Measurements from ENCODE around the gene TMPRSS5.
"Not testable (repeated sequence)": the region's sequence is repeated elsewhere in the genome, so short reads cannot be mapped to it uniquely, and the experiment has no call there.

The TMPRSS5 gene

GRCh38 chr11:113721462-113722066, 15.5 kb upstream of the TMPRSS5 start:
- no peak overlapping the region for H3K4me3 ChIP-seq (ENCODE audit: low read depth, low read length)
- no peak for DNase-seq (ENCODE audit: low read depth)
- TF ChIP-seq, protein P1, sequence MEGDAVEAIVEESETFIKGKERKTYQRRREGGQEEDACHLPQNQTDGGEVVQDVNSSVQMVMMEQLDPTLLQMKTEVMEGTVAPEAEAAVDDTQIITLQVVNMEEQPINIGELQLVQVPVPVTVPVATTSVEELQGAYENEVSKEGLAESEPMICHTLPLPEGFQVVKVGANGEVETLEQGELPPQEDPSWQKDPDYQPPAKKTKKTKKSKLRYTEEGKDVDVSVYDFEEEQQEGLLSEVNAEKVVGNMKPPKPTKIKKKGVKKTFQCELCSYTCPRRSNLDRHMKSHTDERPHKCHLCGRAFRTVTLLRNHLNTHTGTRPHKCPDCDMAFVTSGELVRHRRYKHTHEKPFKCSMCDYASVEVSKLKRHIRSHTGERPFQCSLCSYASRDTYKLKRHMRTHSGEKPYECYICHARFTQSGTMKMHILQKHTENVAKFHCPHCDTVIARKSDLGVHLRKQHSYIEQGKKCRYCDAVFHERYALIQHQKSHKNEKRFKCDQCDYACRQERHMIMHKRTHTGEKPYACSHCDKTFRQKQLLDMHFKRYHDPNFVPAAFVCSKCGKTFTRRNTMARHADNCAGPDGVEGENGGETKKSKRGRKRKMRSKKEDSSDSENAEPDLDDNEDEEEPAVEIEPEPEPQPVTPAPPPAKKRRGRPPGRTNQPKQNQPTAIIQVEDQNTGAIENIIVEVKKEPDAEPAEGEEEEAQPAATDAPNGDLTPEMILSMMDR (IDR thresholded peaks at IDR 0.05; ENCODE audit: insufficient read depth, low read depth, low read length, missing control alignments): no peak

DNA sequence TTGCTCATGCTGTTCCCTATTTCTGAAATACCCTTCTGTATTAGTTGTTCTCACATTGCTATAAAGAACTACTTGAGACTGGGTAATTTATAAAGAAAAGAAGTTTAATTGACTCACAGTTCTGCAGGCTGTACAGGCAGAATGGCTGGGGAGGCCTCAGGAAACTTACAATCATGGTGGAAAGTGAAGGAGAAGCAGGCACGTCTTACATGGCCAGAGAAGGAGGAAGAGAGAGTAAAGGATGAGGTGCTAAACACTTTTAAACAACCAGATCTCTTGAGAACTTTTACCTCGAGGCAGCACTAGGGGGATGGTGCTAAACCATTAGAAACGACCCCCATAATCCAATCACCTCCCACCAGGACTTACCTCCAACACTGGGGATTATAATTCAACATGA, 14.4 kb upstream of the TMPRSS5 start:
- H3K4me3 ChIP-seq (ENCODE audit: low read depth, low read length): not testable (repeated sequence)

DNA sequence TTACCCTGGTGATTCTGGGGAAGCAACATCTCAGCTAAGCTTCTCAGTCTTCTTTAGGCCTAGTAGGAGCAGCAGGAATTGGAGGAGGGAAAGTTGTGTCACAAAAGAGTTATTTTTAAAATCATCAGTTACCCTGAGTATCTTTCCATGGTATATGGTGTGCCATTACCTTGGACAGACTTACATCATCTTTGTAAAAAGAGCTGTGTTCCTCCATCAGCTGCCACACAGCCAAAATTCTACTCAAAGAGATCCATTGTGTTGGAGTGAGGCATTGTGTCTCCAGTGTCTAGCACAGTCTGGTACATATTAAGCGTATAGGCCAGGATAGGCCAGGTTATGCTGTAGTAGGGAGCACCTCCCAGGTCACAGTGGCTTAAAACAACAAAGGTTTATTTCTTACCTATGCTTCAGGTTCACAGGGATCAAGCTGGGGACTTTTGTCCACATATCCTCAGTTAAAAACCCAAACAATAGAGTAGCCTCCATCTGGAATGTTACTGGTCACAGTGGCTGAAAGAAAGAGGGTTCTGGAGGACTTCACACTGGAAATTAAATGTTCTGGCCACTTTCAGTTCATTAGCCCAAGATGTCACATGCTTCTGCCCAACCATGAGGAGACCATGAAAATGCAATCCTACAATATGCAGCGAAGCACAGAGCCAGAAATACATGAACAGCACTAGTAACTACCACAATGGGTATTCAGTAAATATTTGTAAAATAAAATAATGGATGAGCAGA, 9.9 kb upstream of the TMPRSS5 start:
- TF ChIP-seq, protein P1 (IDR thresholded peaks at IDR 0.05; ENCODE audit: insufficient read depth, low read depth, low read length, missing control alignments): no peak
- H3K4me3 ChIP-seq (ENCODE audit: low read depth, low read length): no peak overlapping the region
- DNase-seq (ENCODE audit: low read depth): no peak

More for the DNA sequence above, 14.4 kb upstream of the TMPRSS5 start:
- DNase-seq (ENCODE audit: low read depth): not testable (repeated sequence)

GRCh38 chr11:113715273-113715672, 9.2 kb upstream of the TMPRSS5 start:
- no peak overlapping the region for H3K4me3 ChIP-seq (ENCODE audit: low read depth, low read length)
- TF ChIP-seq, protein P1 (IDR thresholded peaks at IDR 0.05; ENCODE audit: insufficient read depth, low read depth, low read length, missing control alignments): no peak
- no peak for DNase-seq (ENCODE audit: low read depth)

DNA sequence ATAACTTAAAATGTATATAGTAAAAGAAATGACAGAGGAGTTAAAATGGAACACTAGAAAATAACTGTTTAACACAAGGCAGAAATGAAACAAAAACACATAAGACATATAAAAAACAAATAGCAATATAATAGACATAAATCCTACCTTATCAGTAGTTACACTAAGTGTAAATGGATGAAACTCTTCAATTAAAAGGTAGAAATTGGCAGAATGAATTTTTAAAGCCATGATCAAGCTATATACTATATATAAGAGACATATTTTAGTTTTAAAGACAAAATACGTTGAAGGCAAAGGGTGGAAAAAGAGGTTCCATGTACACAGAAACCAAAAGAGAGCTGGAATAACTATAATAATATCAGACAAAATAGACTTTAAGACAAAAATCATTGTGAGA, 4.9 kb upstream of the TMPRSS5 start:
- TF ChIP-seq, protein P1 (IDR thresholded peaks at IDR 0.05; ENCODE audit: insufficient read depth, low read depth, low read length, missing control alignments): no peak
- no peak overlapping the region for H3K4me3 ChIP-seq (ENCODE audit: low read depth, low read length)
- no peak for DNase-seq (ENCODE audit: low read depth)

DNA sequence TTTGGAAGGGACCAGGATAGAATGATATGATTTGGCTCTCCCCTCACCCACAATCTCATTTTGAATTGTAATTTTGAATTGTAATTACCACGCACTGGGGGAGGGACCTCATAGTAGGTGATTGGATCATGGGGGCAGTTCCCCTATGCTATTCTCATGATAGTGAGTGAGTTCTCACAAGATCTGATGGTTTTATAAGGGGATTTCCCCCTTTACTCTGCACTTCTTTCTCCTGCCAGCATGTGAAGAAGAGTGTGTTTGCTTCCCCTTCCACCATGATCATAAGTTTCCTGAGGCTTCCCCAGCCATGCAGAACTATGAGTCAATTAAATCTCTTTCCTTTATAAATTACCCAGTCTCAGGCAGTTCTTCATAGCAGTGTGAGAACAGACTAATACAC, 2.6 kb downstream of the TMPRSS5 start:
- not testable (repeated sequence) for DNase-seq (ENCODE audit: low read depth); H3K4me3 ChIP-seq (ENCODE audit: low read depth, low read length)

- TF ChIP-seq, protein P1 (IDR thresholded peaks at IDR 0.05; ENCODE audit: insufficient read depth, low read depth, low read length, missing control alignments): no peak
- no peak for DNase-seq (ENCODE audit: low read depth)
- no peak overlapping the region for H3K4me3 ChIP-seq (ENCODE audit: low read depth, low read length)
These were observed 4.6 kb downstream of the TMPRSS5 start for GRCh38 chr11:113701491-113701890.

GRCh38 chr11:113698515-113698914, 7.6 kb downstream of the TMPRSS5 start:
- TF ChIP-seq, protein P1 (IDR thresholded peaks at IDR 0.05; ENCODE audit: insufficient read depth, low read depth, low read length, missing control alignments): no peak
- H3K4me3 ChIP-seq (ENCODE audit: low read depth, low read length): no peak overlapping the region
- DNase-seq (ENCODE audit: low read depth): no peak
